H1 (cell line): ENCODE data around the gene TMEM139. TPM values are rescaled to one million over a fixed set of nuclear protein-coding genes. Genes with fewer than 3 reads are reported as not detected.

Experiments used
- CTCF ChIA-PET: fragments of 300-600 bp; sonication (Branson Sonifier 250); formaldehyde crosslinking; loops from one replicate; lab custom pipeline; 2021; ENCODE audit not compliant: partially characterized antibody; lab: Charles Lee
- POLR2A ChIA-PET: fragments of 300-600 bp; sonication (Branson Sonifier 250); formaldehyde crosslinking; loops from one replicate; lab custom pipeline; 2021; ENCODE audit warnings: inconsistent platforms; ENCODE audit not compliant: partially characterized antibody; lab: Charles Lee
- DNase-seq, 2 experiments: peaks; one replicate each; pipeline versions ENCODE4 v3.0.0 to v3.0.0-alpha.2; 2010 to 2022; ENCODE audit warnings: low spot score in 2 of 2, low read depth in 1 of 2, mixed read lengths in 1 of 2
- FAIRE-seq: peaks from 2 replicates; lab custom pipeline; 2011; peaks lifted over from hg19 to GRCh38; lab: Jason Lieb, UNC
- H2AFZ ChIP-seq: 2 replicates; pipeline ENCODE4 v1.8.1; 2012; ENCODE audit warnings: low read length, inconsistent platforms
- H2AK5ac ChIP-seq: 2 replicates; pipeline ENCODE4 v1.6.1; 2013; ENCODE audit warnings: low read depth, low read length
- H2BK120ac ChIP-seq: replicated peaks from 2 replicates; pipeline ENCODE3; 2013; ENCODE audit warnings: low read depth, low read length, inconsistent platforms
- H2BK12ac ChIP-seq: 2 replicates; pipeline ENCODE4 v1.6.1; 2013; ENCODE audit warnings: low read depth, low read length
- H2BK15ac ChIP-seq: 2 replicates; pipeline ENCODE4 v1.6.1; 2013; ENCODE audit warnings: low read length
- H2BK20ac ChIP-seq: 2 replicates; pipeline ENCODE4 v1.6.1; 2013; ENCODE audit warnings: low read length
- H2BK5ac ChIP-seq: 2 replicates; pipeline ENCODE4 v1.6.1; 2013; ENCODE audit warnings: low read depth, low read length
- H3K14ac ChIP-seq: 2 replicates; pipeline ENCODE4 v1.6.1; 2013; ENCODE audit warnings: inconsistent platforms; ENCODE audit not compliant: insufficient read length
- H3K18ac ChIP-seq: 2 replicates; pipeline ENCODE4 v1.6.1; 2013; ENCODE audit warnings: low read length; ENCODE audit errors: extremely low read depth
- H3K23ac ChIP-seq: 2 replicates; pipeline ENCODE4 v1.6.1; 2013; ENCODE audit warnings: inconsistent platforms; ENCODE audit not compliant: insufficient read length
- H3K23me2 ChIP-seq: 2 replicates; pipeline ENCODE4 v1.6.1; 2013; ENCODE audit warnings: low read depth, low read length
- H3K27ac ChIP-seq: 2 replicates; pipeline ENCODE4 v1.6.1; 2011; ENCODE audit warnings: low read depth, low read length, inconsistent platforms
- H3K27me3 ChIP-seq, 4 experiments: replicated peaks in 1 of 4; 1 replicate in 1 of 4; 2 replicates in 3 of 4; pipeline versions ENCODE4 v1.6.1 to v1.8.1; 2011 to 2013; ENCODE audit warnings: low read length in 3 of 4, mild to moderate bottlenecking in 3 of 4, inconsistent platforms in 2 of 4, mixed read lengths in 2 of 4, moderate library complexity in 1 of 4; ENCODE audit not compliant: control insufficient read depth in 3 of 4, insufficient read depth in 3 of 4; ENCODE audit errors: extremely low read depth in 1 of 4
- H3K36me3 ChIP-seq, 4 experiments: 2 replicates each; pipeline versions ENCODE4 v1.6.1 to v1.8.1; 2011 to 2013; ENCODE audit warnings: mild to moderate bottlenecking in 4 of 4, low read length in 3 of 4, moderate library complexity in 2 of 4, control low read depth in 1 of 4, inconsistent platforms in 1 of 4; ENCODE audit not compliant: insufficient read depth in 4 of 4, control insufficient read depth in 2 of 4
- H3K4ac ChIP-seq: replicated peaks from 2 replicates; pipeline ENCODE3; 2013; ENCODE audit warnings: low read length, low read depth, mixed read lengths, inconsistent platforms; ENCODE audit not compliant: insufficient read length
- H3K4me1 ChIP-seq, 4 experiments: replicated peaks in 1 of 4; 1 replicate in 1 of 4; 2 replicates in 3 of 4; pipeline versions ENCODE4 v1.6.1 to v1.8.1; 2011 to 2013; ENCODE audit warnings: low read length in 3 of 4, inconsistent platforms in 2 of 4, mixed read lengths in 1 of 4; ENCODE audit not compliant: insufficient read depth in 4 of 4, control insufficient read depth in 3 of 4
- H3K4me2 ChIP-seq, 2 experiments: 2 replicates each; pipeline versions ENCODE4 v1.6.1 to v1.8.1; 2011 to 2013; ENCODE audit warnings: low read depth in 2 of 2, low read length in 2 of 2, control low read depth in 1 of 2, inconsistent platforms in 1 of 2, mild to moderate bottlenecking in 1 of 2; ENCODE audit not compliant: insufficient read depth in 1 of 2
- H3K4me3 ChIP-seq, 4 experiments: fragments of 200-600, 300-600 bp in 1 of 4; sonication (generic), shearing (Covaris generic), sonication (Bioruptor Twin) in 1 of 4; 2 replicates each; pipeline versions ENCODE4 v1.5.1 to v1.8.1; 2011 to 2016; ENCODE audit warnings: low read length in 4 of 4, low read depth in 3 of 4, control low read depth in 2 of 4, inconsistent platforms in 2 of 4, mild to moderate bottlenecking in 2 of 4, mixed read lengths in 1 of 4, moderate library complexity in 1 of 4; ENCODE audit not compliant: insufficient read depth in 2 of 4; ENCODE audit errors: extremely low read depth in 1 of 4
- H3K56ac ChIP-seq: replicated peaks from 2 replicates; pipeline ENCODE3; 2013; ENCODE audit warnings: low read depth, mild to moderate bottlenecking, mixed read lengths, low read length, inconsistent platforms; ENCODE audit not compliant: insufficient read length
- H3K79me1 ChIP-seq: 2 replicates; pipeline ENCODE4 v1.6.1; 2013; ENCODE audit warnings: low read depth, low read length, control low read depth
- H3K79me2 ChIP-seq, 2 experiments: 2 replicates each; pipeline versions ENCODE4 v1.6.1 to v1.8.1; 2012 to 2013; ENCODE audit warnings: low read length in 2 of 2, mild to moderate bottlenecking in 2 of 2, inconsistent platforms in 1 of 2; ENCODE audit not compliant: insufficient read depth in 2 of 2, control insufficient read depth in 1 of 2
- H3K9ac ChIP-seq, 4 experiments: replicated peaks in 1 of 4; 1 replicate in 1 of 4; 2 replicates in 3 of 4; pipeline versions ENCODE4 v1.6.1 to v1.8.1; 2011 to 2013; ENCODE audit warnings: low read depth in 3 of 4, low read length in 3 of 4, control low read depth in 2 of 4, mild to moderate bottlenecking in 2 of 4, moderate library complexity in 2 of 4, inconsistent platforms in 1 of 4; ENCODE audit errors: extremely low read depth in 1 of 4
- H3K9me3 ChIP-seq, 2 experiments: 2 replicates each; pipeline versions ENCODE4 v1.6.1 to v1.8.1; 2012 to 2013; ENCODE audit warnings: mild to moderate bottlenecking in 2 of 2, moderate library complexity in 2 of 2, control low read depth in 1 of 2, inconsistent platforms in 1 of 2, low read depth in 1 of 2, low read length in 1 of 2, mixed read lengths in 1 of 2; ENCODE audit not compliant: insufficient read depth in 2 of 2
- H4K20me1 ChIP-seq, 2 experiments: replicated peaks in 1 of 2; 2 replicates each; pipeline versions ENCODE3 to v1.8.1; 2011 to 2013; ENCODE audit warnings: inconsistent platforms in 2 of 2, low read length in 2 of 2, mild to moderate bottlenecking in 1 of 2; ENCODE audit not compliant: insufficient read depth in 2 of 2, control insufficient read depth in 1 of 2
- H4K5ac ChIP-seq: 2 replicates; pipeline ENCODE4 v1.6.1; 2013; ENCODE audit warnings: low read length, low read depth, mixed read lengths, inconsistent platforms; ENCODE audit not compliant: insufficient read length
- H4K8ac ChIP-seq: 2 replicates; pipeline ENCODE4 v1.8.0; 2013; ENCODE audit warnings: mild to moderate bottlenecking, moderate library complexity, low read length, inconsistent platforms; ENCODE audit not compliant: insufficient read depth; ENCODE audit errors: extremely low read depth
- H4K91ac ChIP-seq: replicated peaks from 2 replicates; pipeline ENCODE3; 2013; ENCODE audit warnings: low read length, mixed read lengths, inconsistent platforms; ENCODE audit not compliant: insufficient read length
- BCL11A ChIP-seq, 2 experiments: IDR thresholded peaks; one replicate each; pipeline ENCODE4 v1.6.1; 2011; ENCODE audit warnings: low read depth in 2 of 2, low read length in 2 of 2, mild to moderate bottlenecking in 2 of 2
- CREB1 ChIP-seq: IDR thresholded peaks from 2 replicates; pipeline ENCODE4 v1.6.1; 2012; ENCODE audit warnings: inconsistent platforms
- FOSL1 ChIP-seq: IDR thresholded peaks from 2 replicates; pipeline ENCODE4 v1.6.1; 2011; ENCODE audit warnings: mild to moderate bottlenecking, low read depth, low read length, moderate library complexity; ENCODE audit not compliant: insufficient read depth
- GABPA ChIP-seq: IDR thresholded peaks from 2 replicates; pipeline ENCODE4 v1.6.1; 2011; ENCODE audit warnings: mild to moderate bottlenecking, low read length, moderate library complexity, borderline replicate concordance; ENCODE audit not compliant: insufficient read depth
- JUN ChIP-seq: IDR thresholded peaks from 2 replicates; pipeline ENCODE4 v1.6.1; 2011; ENCODE audit warnings: low read depth, mild to moderate bottlenecking, improper control_type of control experiment, low read length
- KDM1A ChIP-seq: fragments of 200-600, 300-600 bp; sonication (generic); IDR thresholded peaks from 2 replicates; pipeline ENCODE4 v1.7.1; 2016; ENCODE audit warnings: mild to moderate bottlenecking, low read length, borderline replicate concordance
- NANOG ChIP-seq: IDR thresholded peaks from 2 replicates; pipeline ENCODE4 v1.6.1; 2011; ENCODE audit warnings: low read length, low read depth, mild to moderate bottlenecking, inconsistent platforms; ENCODE audit not compliant: insufficient read depth, poor library complexity, severe bottlenecking
- RNF2 ChIP-seq: fragments of 200-900, 300-1000 bp; sonication (generic); IDR thresholded peaks from 2 replicates; pipeline ENCODE4 v1.7.1; 2016; ENCODE audit warnings: borderline replicate concordance, low read depth, mild to moderate bottlenecking, antibody characterized with exemption, low read length; ENCODE audit not compliant: poor library complexity, severe bottlenecking; ENCODE audit errors: missing control alignments
- RXRA ChIP-seq: IDR thresholded peaks from 2 replicates; pipeline ENCODE4 v1.6.1; 2011; ENCODE audit warnings: low read depth, mild to moderate bottlenecking, low read length, moderate library complexity; ENCODE audit not compliant: insufficient read depth
- SAP30 ChIP-seq: fragments of 300-600 bp; sonication (generic); IDR thresholded peaks from 2 replicates; pipeline ENCODE4 v1.7.1; 2012; ENCODE audit warnings: low read length, moderate library complexity, mild to moderate bottlenecking, inconsistent platforms; ENCODE audit not compliant: insufficient read depth, insufficient replicate concordance
- SRF ChIP-seq: IDR thresholded peaks from 2 replicates; pipeline ENCODE4 v1.6.1; 2011; ENCODE audit warnings: mild to moderate bottlenecking, low read depth, low read length, moderate library complexity
- ZNF274 ChIP-seq: IDR thresholded peaks from 2 replicates; pipeline ENCODE4 v1.7.0; 2012; ENCODE audit warnings: low read length, borderline replicate concordance; ENCODE audit errors: extremely low read depth
- polyA plus RNA-seq, 7 experiments: library from polyadenylated mRNA; depleted of rRNA in 3 of 7; stranded (reverse) in 5 of 7; unstranded in 2 of 7; fragments of >200 nt in 5 of 7; fragments of 200-250 nt in 2 of 7; gene quantifications; 1 replicate in 5 of 7; 2 replicates in 1 of 7; 4 replicates in 1 of 7; pipeline versions ENCODE4 v1.2.1 to v1.2.3, GENCODE V29; 2011 to 2013; ENCODE audit warnings: missing spikeins in 2 of 7, mixed read lengths in 2 of 7
- total RNA-seq: library from RNA; stranded (reverse); fragmentation: NEBNext Ultra II Directional; extraction: Animal tissue kit (Norgen Biotek cat#: 25700); gene quantifications from 2 replicates; pipeline ENCODE4 v1.2.1, GENCODE V29; 2021
- TF ChIP-seq, protein P1 (sequence below): IDR thresholded peaks from 2 replicates; pipeline ENCODE4 v1.6.1; 2012; ENCODE audit warnings: low read length, inconsistent platforms

TMEM139 gene
- total and polyA plus RNA-seq, 2 of the 8 experiments (the other 6 are each of a cell fraction or from before 2014, with no cell fraction given) = 3.2 to 6.7 TPM

DNA sequence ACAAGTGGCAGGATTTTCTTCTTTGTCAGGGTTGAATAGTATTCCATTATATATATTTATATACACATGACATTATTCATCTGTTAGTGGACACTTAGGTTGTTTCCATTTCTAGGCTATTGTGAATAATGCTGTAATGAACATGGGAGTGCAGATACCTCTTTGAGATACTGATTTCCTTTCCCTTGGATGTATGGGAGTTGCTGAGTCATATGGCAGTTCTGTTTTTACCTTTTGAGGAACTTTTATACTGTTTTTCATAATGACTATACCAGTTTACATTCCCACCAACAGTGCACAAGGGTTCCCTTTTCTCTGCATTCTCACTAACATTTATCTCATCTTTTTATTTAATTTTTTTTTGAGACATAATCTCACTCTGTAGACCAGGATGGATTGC lies 29.4 kb downstream of the TMEM139 start:
- Histone ChIP-seq H3K79me1 (no peaks in the 10 kb centered on the region), H3K79me2 (no peaks in the 10 kb centered on the region), H3K9ac (no peak overlapping the region), H3K4ac (no peak overlapping the region), H3K18ac (no peak overlapping the region), H2BK5ac (no peak overlapping the region), H3K9me3 (no peaks in the 10 kb centered on the region), H3K56ac (no peak overlapping the region), H2AK5ac (no peak overlapping the region), H3K27ac (no peak overlapping the region), H3K36me3 (0 out of 8 replicates have a peak, but pooled peaks cover 0 to 3% (median 0%) of the 10 kb centered on the region in 4 experiments), H3K4me3 (no peak overlapping the region), H3K4me2 (no peak overlapping the region), H2BK15ac (no peak overlapping the region), H2BK20ac (no peak overlapping the region), H3K23me2 (no peaks in the 10 kb centered on the region), H2AFZ (no peak overlapping the region), H3K14ac (no peak overlapping the region), H3K4me1 (peaks cover 0 to 2% (median 0%) of the 10 kb centered on the region in 4 experiments; a peak in 1 of 7 replicates), H3K27me3 (no peaks in the 10 kb centered on the region; a peak in 1 of 7 replicates), H4K91ac (no peak overlapping the region), H3K23ac (no peak overlapping the region), H4K20me1 (no peaks in the 10 kb centered on the region), H2BK120ac (no peak overlapping the region), H4K5ac (no peak overlapping the region), H4K8ac (no peak overlapping the region), H2BK12ac (no peak overlapping the region)
- ChIA-PET CTCF (interaction anchor here (1.9 to 2.7 kb wide), 2 partner anchors 11 to 15 kb away, joined by 6 to 10 read pairs; no protein-coding TSS in a partner anchor), POLR2A (no interaction called here)
- FAIRE-seq (no peak), DNase-seq (no peak)
- TF ChIP-seq JUN (no peak), ZNF274 (no peak), CREB1 (no peak), KDM1A (no peak), RXRA (no peak), SAP30 (no peak), RNF2 (no peak), GABPA (no peak), BCL11A (IDR thresholded peaks at IDR 0.05; ENCODE audit: low read depth in 2 of 2, low read length in 2 of 2) (no peak), SRF (no peak), FOSL1 (no peak), NANOG (no peak)
- TF ChIP-seq, protein P1, sequence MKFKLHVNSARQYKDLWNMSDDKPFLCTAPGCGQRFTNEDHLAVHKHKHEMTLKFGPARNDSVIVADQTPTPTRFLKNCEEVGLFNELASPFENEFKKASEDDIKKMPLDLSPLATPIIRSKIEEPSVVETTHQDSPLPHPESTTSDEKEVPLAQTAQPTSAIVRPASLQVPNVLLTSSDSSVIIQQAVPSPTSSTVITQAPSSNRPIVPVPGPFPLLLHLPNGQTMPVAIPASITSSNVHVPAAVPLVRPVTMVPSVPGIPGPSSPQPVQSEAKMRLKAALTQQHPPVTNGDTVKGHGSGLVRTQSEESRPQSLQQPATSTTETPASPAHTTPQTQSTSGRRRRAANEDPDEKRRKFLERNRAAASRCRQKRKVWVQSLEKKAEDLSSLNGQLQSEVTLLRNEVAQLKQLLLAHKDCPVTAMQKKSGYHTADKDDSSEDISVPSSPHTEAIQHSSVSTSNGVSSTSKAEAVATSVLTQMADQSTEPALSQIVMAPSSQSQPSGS = no peak
